IPS DF 19.7 (cell line): ENCODE data around the gene DCXR.

ENCODE experiments used
- DNase-seq: peaks from one replicate; pipeline ENCODE4 v3.0.0-alpha.2; 2013; ENCODE audit warnings: low read depth, low spot score

Gene DCXR

GRCh38 chr17:82012261-82012639, 25.2 kb downstream of the DCXR start:
- DNase-seq, result no peak

- DNase-seq, result no peak
Measured at GRCh38 chr17:82011617-82012187, 25.8 kb downstream of the DCXR start.

- no peak for DNase-seq
Measured at GRCh38 chr17:82010575-82011525, 26.6 kb downstream of the DCXR start.

GRCh38 chr17:82009413-82009812, 28.1 kb downstream of the DCXR start:
- no peak for DNase-seq

- no peak for DNase-seq
Measured at GRCh38 chr17:82008941-82009405, 28.5 kb downstream of the DCXR start.

- no peak for DNase-seq
Measured at GRCh38 chr17:82008258-82008940, 29.1 kb downstream of the DCXR start.

- DNase-seq, result no peak
Measured at GRCh38 chr17:82007495-82008257, 29.8 kb downstream of the DCXR start.

GRCh38 chr17:82007228-82007494, 30.3 kb downstream of the DCXR start:
- no peak for DNase-seq

GRCh38 chr17:82006468-82007227, 30.8 kb downstream of the DCXR start:
- no peak for DNase-seq

- no peak for DNase-seq
Measured at GRCh38 chr17:82005701-82006348, 31.7 kb downstream of the DCXR start.

- no peak for DNase-seq
Measured at GRCh38 chr17:82004517-82005455, 32.7 kb downstream of the DCXR start.

- DNase-seq, result no peak
Measured at GRCh38 chr17:82003411-82004381, 33.8 kb downstream of the DCXR start.

- DNase-seq, result no peak
Measured at GRCh38 chr17:82001571-82002056, 35.9 kb downstream of the DCXR start.

- DNase-seq, result no peak
Measured at GRCh38 chr17:82000803-82001570, 36.5 kb downstream of the DCXR start.

- no peak for DNase-seq
Measured at GRCh38 chr17:81999976-82000802, 37.3 kb downstream of the DCXR start.

- no peak for DNase-seq
Measured at GRCh38 chr17:81999587-81999975, 37.9 kb downstream of the DCXR start.
